HG03280 (cell line): ENCODE results near the gene TMEM205.
"Not testable (repeated sequence)": the region's sequence is repeated elsewhere in the genome, so short reads cannot be mapped to it uniquely, and the experiment has no call there.

Experiments used
- ATAC-seq: cut with Tn5 transposase; IDR thresholded peaks from one replicate; pipeline ENCODE4 v1.9.1; 2021; ENCODE audit warnings: mild to moderate bottlenecking, moderate library complexity; ENCODE audit not compliant: unreplicated experiment

The TMEM205 gene

DNA sequence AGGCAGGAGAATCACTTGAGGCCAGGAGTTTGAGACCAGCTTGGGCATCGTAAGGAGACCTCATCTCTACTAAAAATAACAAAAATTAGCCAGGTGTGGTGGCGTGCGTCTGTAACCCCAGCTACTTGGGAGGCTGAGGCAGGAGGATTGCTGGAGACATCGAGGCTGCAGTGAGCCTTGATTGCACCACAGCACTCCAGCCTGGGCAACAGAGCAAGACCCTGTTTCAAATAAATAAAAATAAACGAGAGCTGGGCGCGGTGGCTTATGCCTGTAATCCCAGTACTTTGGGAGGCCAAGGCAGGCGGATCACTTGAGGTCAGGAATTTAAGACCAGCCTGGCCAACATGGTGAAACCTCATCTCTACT is 6.0 kb downstream of the TMEM205 start:
- ATAC-seq: not testable (repeated sequence)

DNA sequence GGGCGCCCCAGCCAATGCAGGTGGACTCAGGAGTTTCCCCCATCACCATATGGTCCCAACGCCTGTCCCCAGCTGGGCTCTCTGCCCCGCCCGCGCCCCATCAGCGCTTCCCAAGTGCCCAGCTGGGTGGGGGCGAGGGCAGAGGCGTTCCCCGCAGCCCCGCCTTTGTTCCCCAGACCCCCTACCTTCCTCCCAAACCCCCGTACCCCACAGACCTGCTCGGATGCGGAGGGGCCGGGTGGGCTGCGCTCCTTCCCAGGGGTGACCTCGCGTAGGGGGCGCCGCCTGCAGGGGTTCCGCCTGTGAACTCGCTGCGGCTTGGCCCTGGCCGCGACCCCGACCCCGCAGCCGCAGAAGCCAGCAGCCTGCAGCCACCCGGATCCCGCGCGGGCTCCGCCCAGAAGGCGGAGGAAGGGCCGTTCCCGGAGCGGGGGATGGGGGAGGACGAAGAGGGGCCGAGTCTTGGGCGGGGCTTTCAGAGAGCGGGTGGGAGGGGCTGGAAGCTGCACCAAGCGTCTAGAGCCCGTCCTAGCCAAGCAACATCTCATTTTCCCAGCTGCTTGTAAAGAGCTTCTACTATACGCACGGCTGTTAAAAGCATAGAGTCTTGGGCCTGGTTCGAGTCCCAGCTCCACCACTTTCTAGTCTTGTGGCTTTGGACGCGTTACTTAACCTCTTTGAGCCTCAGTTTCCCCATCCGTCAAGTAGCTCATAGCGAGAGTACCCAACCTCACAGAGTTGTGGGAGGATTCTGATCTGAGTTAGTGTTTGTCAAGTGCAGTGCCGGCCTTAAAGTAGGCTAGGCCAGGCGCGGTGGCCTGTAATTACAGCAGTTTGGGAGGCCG is 6.6 kb downstream of the TMEM205 start, which contains the start of gene RAB3D:
Gene RAB3D (minus strand): TSS at position 404 of the 845 bp plus-strand sequence. CDS start 2,258 bp downstream, outside the sequence.
- ATAC-seq: peak; percentile 81

DNA sequence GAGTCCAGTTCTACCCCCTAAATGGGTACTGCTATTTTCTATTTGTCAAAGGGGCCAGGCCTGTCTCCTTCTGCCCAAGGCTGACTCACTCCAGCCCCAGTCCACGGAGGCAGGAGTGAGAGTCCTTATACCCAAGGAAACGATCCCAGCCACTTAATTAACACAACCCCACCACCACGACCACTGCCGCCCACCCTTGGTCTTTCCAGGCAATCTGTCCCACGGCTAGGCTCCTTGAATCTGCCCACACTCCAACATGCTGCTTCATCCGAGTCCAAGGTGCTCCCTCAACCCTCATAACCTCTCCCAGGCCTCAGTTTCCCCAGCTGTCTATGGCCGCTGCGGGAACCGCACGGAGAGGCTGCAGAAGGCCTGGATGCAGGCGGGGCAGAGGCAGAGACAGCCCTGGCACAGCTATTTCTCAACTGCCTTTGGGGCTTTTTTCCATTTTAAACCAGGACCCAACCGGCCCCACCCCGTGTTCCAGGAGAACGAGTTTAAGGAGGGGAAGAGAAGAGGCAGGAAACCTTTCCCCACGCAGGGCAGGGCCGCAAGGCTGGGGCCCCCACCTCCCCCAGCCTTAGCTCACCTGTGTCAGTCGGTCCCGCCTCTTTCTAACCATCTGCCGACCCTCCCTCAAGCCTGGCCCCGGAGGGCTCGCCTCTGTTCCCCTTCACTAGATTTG is 7.4 kb downstream of the TMEM205 start:
- ATAC-seq: no peak

DNA sequence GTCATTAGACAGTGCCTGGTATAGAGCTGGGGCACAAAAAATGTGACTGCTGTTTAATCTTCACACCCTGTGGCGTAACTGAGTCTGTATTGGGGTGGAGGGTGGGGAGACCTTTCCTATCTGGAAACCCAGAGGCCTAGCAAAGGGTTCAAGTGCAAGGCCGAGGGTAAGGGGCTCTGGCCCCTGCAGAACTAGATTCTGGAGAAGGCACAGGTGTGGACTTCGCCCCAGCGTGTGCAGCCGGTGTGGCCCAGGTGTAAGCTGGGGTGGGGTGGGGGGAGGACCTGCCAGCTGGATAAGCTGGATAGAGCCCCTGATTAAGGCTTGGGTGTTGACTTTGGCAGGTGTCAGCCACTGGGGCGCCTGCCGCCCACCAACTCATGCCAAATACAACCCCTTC is 7.9 kb downstream of the TMEM205 start:
- no peak for ATAC-seq

DNA sequence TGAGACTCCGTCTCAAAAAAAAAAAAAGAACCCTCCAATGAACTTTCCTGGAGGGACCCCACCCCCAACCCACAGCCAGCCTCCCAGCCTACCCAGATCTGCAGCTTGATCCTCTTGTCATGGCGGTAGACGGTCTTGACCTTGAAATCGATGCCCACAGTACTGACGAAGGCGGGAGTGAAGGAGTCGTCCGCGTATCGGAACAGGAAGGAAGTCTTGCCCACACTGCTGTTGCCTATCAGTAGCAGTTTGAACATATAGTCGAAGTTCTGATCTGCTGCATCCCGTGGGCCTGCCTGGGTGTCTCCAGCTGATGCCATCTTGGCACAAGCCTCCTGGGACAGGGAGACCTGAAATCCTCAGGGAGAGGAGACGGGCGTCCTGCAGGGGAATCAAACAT is 9.0 kb downstream of the TMEM205 start:
- ATAC-seq: no peak

DNA sequence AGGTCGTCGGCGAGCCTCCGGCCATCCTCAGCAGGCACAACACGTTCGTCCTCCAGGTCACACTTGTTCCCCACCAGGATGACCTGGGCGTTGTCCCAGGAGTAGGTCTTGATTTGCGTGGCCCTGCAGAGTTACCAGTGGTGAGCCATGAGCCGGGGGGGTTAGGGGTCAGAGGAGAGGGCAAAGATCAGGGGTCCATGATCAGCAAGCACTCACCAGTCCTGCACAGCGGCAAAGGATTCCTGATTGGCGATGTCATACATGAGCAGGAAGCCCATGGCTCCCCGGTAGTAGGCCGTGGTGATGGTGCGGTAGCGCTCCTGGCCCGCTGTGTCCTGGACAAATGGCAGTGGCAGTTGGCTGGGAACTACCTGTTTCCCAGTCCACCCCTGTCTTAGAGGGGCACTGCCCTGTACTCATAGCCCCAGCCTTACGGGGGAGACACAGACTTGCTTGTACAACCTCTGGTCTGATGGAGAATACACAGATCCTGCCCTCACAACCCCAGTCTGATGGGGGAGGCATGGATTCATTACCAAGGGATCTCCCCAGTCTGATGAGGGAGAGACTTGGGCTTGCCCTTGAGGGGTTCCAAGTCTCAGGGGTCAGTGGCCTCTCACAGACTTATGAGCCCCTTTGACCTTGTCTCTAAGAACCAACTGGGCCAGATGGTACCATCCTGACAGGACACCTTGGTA is 10.5 kb downstream of the TMEM205 start:
- ATAC-seq: no peak

DNA sequence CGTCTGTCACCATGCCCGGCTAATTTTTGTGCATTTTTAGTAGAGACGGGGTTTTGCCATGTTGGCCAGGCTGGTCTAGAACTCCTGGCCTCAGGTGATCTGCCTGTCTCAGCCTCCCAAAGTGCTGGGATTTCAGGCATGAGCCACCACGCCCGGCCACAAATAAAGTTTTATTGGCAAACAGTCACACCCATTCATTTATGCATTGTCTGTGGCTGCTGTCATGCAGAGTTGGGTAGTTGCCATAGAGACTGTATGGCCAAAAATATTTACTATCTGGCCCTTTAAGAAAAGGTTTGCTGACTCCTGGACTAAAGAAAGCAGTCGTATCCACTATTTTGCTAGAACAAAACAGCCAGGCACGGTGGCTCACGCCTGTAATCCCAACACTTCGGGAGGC is 12.2 kb downstream of the TMEM205 start:
- ATAC-seq: not testable (repeated sequence)

DNA sequence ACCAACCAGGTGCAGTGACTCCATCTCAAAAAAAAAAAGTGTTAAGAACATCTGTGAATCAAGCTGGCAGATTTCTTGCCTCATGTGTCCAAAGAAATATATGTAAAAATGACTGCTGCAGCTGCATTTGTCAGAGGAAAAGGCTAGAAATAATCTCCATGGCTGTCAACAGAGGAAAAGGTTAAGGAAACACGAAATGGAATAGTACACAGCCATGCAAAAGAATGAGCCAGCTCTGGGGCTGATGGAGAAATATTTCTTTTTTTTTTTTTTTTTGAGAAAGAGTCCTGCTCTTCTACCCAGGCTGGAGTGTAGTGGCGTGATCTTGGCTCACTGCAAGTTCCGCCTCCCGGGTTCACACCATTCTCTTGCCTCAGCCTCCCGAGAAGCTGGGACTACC is 13.2 kb downstream of the TMEM205 start:
- no peak for ATAC-seq

DNA sequence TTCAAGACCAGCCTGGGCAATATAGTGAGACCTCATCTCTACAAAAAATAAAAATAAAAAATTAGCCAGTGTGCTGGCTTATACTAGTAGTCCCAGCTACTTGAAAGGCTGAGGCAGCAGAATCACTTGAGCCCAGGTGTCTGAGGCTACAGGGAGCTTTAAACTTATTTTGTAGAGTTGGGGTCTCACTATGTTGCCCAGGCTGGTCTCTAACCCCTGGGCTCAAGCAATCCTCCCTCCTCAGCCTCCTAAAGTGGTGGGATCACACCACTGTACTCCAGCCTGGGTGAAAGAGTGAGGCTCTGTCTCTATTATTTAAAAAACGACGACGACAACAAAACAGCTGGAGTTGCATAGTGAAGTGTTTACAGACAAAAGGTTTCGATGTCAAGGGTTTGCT is 14.6 kb downstream of the TMEM205 start:
- ATAC-seq: no peak

DNA sequence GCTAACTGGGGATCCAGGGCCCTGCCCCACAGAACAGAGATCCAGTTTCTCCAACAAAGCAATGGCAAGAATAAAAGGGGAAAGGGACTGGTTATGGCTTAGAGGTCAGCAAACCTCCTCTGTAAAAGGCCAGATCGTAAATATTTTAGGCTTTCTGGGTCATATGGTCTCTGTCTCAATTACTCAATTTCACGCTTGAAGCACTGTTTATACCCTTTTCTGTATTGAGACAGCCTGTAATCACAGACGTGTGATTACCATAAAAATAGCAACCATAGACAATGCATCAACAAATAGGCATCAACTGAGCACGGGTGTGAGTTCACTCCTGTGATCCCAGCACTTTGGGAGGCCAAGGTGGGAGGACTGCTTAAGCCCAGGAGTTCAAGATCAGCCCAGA is 15.9 kb downstream of the TMEM205 start:
- no peak for ATAC-seq

DNA sequence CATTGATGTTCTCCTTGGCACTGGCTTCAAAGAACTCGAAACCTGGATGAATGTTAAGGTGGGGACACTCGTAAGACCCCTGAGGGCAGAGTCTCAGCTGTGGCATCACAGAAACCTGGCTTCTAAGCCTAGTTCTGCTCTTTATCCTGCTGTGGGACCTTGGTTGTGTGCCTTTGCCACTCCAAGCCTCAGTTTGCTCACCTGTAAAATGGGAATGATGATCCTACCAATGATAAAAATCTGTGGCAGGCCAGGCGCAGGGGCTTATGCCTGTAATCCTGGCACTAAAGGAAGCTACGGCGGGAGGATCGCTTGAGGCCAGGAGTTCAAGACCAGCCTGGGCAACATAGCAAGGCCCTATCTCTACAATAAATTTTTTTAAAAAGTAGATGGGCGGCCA is 20.5 kb downstream of the TMEM205 start:
- ATAC-seq: no peak

DNA sequence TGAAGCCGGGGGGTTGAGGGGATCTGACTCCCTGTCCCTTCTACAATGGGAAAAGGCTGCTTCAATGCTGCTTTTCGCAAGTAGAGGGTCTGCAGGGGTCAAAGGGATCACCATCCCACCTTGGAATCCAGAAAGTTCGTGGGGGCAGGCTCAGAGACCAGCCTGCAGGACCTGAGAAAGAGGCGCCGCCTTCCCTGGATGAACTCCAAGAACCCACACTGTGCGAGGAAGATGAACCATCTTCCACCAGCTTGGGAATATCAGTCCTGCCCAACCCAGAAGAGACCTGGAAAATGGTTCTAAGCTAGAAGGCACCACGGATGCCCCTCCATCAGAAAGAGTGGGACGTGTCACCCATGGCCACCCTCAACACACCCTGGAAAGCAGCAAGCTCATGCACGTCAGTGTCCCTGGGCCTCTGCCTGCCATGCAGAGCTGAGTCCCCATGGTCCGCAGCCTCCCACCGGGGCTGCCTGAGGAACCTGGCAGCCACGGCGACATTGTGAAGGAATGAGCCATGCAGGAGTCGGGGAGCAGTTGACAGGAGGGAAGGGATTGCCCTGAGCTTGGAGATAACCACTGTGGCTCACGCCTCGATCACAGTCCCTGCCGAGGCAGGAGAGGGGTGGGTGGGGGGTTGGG is 21.2 kb downstream of the TMEM205 start:
- no peak for ATAC-seq

DNA sequence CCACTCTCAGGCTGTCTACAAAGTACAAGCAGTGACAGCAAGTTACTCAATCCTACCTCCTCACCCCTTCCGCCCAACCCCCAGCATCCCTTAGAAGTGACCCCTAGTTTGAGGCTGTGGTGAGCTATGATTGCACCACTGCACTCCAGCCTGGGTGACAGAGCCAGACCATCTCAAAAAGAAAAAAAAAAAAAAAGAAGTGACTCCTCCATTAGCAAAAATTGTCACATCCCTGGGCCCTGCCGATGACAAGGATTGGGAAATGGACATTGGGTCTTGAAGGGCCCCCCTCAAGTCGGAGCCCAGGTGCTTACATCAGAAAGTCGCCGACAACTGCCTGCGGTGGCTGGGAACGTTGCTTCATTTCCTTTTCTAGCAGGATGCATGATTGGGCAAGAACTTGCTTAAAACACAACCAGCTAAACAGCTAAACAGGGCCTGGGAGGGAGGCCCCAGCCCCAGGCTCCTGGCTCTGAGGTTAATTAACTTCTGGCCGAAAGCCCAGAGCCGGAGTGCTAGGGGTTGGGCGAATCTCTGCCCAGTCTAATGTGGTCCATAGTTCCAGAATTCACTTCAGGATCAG is 21.9 kb downstream of the TMEM205 start:
- ATAC-seq: no peak

DNA sequence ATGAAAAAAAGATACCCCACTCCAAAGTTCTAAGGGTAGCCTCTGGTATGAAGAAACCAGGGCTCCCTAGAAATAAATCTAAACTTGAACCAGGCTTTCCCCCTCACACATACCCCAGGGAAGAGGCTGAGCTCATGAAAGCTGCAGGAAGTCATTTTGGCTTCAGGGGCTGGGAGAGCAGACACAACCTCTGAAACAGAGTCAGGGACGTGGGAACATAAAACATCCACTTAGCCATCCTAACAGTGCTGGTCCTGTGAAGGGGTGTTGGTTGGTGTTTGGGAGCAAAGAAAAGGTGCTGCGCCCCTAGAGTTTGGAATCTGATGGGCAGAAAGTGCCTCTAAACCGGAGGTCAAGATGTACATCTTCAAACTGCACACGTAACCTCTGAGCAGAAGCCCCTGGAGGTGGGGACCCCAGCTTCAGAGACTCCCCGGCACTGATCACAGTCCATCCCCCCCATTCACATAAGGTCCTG is 22.4 kb downstream of the TMEM205 start:
- ATAC-seq: no peak

DNA sequence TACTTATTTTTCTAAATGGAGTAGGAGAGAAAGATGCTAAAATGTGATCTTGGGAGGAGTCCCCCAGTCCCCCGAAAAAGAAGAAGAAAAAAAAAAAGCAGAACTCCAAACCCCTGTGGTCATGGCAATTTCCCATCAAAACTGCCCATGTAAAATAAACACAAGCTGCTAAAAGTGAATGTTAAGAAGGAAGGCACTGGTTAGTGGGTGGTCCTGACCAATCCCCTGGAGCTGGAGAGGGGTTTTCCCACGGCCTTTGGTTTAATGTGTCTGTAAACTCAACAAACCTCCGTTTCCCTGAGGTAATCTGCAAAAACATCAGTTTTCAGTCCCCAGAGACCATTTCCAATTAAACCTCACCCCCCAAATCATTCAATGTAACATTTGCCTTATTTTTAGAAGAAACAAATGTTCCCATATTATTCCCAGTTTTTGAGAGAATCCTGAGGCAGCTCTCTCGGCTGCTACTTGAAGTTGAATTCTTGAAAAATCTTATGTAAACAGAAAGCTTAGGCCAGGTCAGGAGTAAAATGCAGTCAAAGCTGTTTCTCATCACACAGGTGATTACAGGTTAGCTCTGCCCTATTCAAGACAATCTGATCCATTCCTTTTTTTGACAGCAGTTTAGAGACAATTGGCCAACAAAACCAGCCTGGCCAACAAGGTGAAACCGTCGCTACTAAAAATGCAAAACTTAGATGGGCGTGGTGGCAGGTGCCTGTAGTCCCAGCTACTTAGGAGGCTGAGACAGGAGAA is 23.6 kb downstream of the TMEM205 start:
- ATAC-seq: no peak

DNA sequence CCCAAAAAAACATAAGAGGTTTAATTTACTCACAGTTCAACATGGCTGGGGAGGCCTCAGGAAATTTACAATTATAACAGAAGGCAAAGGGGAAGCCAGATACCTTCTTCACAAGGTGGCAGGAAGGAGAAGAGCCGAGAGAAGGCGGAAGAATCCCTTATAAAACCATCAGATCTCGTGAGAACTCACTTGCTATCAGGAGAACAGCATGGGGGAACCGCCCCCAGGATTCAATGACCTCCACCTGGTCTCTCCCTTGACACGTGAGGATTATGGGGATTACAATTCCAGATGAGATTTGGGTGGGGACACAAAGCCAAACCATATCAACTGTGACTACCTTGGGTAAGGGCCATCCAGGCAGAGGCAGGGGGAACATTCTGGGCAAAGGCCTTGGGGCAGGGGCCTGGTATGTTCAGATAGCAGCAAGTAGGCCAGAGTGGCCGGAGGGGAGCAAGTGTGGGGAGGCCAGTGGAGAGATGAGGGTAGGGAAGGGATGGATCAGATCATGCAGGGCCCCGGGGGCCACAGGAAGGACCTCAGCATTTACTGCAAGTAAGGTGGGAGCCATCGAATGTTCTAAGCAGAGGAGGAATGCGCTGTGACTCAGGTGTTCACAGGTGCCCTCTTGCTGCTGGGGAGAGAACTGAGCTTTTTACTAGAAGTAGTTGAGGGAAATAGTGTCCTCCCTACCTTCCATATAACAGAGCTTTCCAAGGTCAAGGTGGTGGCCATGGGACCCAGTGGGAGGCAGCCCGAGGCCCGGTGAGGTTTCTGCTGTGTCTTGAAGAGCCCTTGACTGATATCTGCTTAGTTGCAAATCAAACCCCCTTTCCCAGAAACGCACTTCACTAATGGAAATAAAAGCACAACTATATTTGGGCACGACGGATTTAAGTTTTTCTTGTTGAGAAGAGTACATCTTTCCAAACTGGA is 24.6 kb downstream of the TMEM205 start:
- ATAC-seq: no peak

DNA sequence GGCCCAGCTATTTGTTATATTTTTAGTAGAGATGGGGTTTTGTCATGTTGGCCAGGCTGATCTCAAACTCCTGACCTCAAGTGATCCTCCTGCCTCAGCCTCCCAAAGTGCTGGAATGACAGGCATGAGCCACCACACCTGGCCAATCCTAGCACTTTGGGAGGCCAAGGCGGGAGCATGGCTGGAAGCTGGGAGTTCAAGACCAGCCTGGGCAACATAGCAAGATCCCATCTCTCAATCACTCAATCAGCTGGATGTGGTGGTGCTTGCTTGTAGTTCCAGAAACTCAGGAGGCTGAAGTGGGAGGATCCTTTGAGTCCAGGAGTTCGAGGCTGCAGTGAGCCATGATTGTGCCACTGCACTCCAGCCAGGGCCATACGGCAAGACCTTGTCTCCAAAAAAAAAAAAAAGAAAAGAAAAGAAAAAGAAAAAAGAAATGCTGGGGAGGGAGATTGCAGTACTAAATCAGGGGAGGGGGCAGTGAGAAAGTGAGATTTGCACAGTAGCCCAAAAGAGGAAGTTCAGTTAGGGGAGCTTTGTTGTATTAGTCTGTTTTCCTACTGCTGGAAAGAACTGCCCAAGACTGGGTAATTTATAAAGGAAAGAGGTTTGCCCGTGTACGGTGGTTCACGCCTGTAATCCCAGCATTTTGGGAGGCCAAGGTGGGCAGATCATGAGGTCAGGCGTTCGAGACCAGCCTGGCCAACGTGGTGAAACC is 25.6 kb downstream of the TMEM205 start:
- not testable (repeated sequence) for ATAC-seq

DNA sequence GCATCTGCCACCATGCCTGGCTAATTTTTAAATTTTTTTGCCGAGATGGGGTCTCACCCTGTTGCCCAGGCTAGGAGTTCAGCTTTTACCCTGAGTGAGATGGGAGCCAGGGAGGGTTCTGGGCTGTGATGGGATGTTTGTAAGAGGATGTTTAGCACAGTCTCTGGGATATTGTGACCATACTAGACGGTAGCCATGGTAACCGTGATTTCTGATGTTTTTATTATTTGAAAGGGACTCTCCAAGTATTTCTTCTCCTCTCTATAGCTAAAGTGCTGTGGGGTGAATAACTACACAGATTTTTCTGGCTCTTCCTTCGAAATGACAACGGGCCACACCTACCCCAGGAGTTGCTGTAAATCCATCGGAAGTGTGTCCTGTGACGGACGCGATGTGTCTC is 39.7 kb downstream of the TMEM205 start:
- no peak for ATAC-seq
